Ishikawa (cell line): ENCODE data around the gene EFNA1.

Experiments
- CEBPB ChIP-seq: IDR thresholded peaks from 2 replicates; pipeline ENCODE4 v1.6.1; 2012
- EP300 ChIP-seq: IDR thresholded peaks from 2 replicates; pipeline ENCODE4 v1.6.1; 2012; ENCODE audit warnings: borderline replicate concordance
- FOXM1 ChIP-seq: IDR thresholded peaks from 2 replicates; pipeline ENCODE4 v1.6.1; 2012; ENCODE audit warnings: low read depth, borderline replicate concordance
- NFIC ChIP-seq: IDR thresholded peaks from 2 replicates; pipeline ENCODE4 v1.6.1; 2012
- RAD21 ChIP-seq: IDR thresholded peaks from 2 replicates; pipeline ENCODE4 v1.6.1; 2012; ENCODE audit warnings: low read depth
- TAF1 ChIP-seq: IDR thresholded peaks from 2 replicates; pipeline ENCODE4 v1.6.1; 2012; ENCODE audit warnings: low read depth, mild to moderate bottlenecking
- TCF12 ChIP-seq: IDR thresholded peaks from 2 replicates; pipeline ENCODE4 v1.6.1; 2012; ENCODE audit warnings: low read depth
- TEAD4 ChIP-seq: IDR thresholded peaks from 2 replicates; pipeline ENCODE4 v1.6.1; 2012
- YY1 ChIP-seq: IDR thresholded peaks from 2 replicates; pipeline ENCODE4 v1.6.1; 2012; ENCODE audit warnings: low read depth
- ZBTB7A ChIP-seq: IDR thresholded peaks from 2 replicates; pipeline ENCODE4 v1.6.1; 2012; ENCODE audit warnings: low read depth
- TF ChIP-seq, protein P1 (sequence below): IDR thresholded peaks from 2 replicates; pipeline ENCODE4 v1.6.1; 2012
- TF ChIP-seq, protein P2 (sequence below): IDR thresholded peaks from 2 replicates; pipeline ENCODE4 v1.6.1; 2012; ENCODE audit warnings: low read depth, mild to moderate bottlenecking
- TF ChIP-seq, protein P3 (sequence below): IDR thresholded peaks from 2 replicates; pipeline ENCODE4 v1.6.1; 2012

DNA sequence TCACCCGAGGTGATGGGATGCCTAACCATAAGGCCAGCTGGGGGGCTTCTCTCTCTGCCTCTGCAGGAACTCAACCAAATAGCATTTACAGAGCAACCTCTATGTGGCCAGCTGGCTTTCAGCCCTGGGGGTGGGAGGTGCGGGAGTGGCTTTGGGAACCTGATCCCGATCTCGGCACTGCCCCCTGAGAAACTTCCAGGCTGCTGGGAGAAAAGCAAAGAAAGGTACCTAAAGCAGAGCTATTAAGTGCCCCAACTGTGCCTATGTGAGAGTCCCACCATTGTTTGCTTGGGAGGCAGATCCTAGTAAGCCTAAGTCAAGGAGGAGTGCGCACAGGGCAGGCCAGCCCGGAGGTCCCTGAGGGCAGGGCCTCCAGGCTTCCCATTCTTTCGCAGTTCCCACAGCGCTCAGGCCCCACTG, 38.4 kb downstream of the EFNA1 start:
- TF ChIP-seq RAD21 (no peak), CEBPB (no peak), EP300 (no peak), TCF12 (no peak), TAF1 (no peak), TEAD4 (no peak), FOXM1 (no peak), YY1 (no peak), NFIC (no peak), ZBTB7A (no peak)
- TF ChIP-seq, protein P1, sequence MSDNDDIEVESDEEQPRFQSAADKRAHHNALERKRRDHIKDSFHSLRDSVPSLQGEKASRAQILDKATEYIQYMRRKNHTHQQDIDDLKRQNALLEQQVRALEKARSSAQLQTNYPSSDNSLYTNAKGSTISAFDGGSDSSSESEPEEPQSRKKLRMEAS, result no peak
- TF ChIP-seq, protein P2, sequence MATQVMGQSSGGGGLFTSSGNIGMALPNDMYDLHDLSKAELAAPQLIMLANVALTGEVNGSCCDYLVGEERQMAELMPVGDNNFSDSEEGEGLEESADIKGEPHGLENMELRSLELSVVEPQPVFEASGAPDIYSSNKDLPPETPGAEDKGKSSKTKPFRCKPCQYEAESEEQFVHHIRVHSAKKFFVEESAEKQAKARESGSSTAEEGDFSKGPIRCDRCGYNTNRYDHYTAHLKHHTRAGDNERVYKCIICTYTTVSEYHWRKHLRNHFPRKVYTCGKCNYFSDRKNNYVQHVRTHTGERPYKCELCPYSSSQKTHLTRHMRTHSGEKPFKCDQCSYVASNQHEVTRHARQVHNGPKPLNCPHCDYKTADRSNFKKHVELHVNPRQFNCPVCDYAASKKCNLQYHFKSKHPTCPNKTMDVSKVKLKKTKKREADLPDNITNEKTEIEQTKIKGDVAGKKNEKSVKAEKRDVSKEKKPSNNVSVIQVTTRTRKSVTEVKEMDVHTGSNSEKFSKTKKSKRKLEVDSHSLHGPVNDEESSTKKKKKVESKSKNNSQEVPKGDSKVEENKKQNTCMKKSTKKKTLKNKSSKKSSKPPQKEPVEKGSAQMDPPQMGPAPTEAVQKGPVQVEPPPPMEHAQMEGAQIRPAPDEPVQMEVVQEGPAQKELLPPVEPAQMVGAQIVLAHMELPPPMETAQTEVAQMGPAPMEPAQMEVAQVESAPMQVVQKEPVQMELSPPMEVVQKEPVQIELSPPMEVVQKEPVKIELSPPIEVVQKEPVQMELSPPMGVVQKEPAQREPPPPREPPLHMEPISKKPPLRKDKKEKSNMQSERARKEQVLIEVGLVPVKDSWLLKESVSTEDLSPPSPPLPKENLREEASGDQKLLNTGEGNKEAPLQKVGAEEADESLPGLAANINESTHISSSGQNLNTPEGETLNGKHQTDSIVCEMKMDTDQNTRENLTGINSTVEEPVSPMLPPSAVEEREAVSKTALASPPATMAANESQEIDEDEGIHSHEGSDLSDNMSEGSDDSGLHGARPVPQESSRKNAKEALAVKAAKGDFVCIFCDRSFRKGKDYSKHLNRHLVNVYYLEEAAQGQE, result no peak
- TF ChIP-seq, protein P3, sequence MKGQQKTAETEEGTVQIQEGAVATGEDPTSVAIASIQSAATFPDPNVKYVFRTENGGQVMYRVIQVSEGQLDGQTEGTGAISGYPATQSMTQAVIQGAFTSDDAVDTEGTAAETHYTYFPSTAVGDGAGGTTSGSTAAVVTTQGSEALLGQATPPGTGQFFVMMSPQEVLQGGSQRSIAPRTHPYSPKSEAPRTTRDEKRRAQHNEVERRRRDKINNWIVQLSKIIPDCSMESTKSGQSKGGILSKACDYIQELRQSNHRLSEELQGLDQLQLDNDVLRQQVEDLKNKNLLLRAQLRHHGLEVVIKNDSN, result no peak
